HepG2 (cell line): ENCODE data around the gene MTOR. TPM values are rescaled to one million over a fixed set of nuclear protein-coding genes. Genes with fewer than 3 reads are reported as not detected.

ENCODE experiments used
- ATAC-seq: fragments of 200-7000 bp; cut with Tn5 transposase; 3 replicates; pipeline ENCODE4 v1.9.1; 2020; ENCODE audit warnings: mild to moderate bottlenecking, moderate library complexity
- BruUV-seq: library from RNA; stranded (reverse); fragments of 400-500 nt; replicated peaks from 2 replicates; lab custom pipeline; 2021; lab: Mats Ljungman, UMichigan
- CTCF ChIA-PET: fragments of 300-600 bp; formaldehyde crosslinking; extraction: SDS; loops from one replicate; lab custom pipeline; 2021; ENCODE audit warnings: low total read pairs, inconsistent platforms, low intra/inter-chr PET ratio; lab: Yijun Ruan, JAX
- POLR2A ChIA-PET: fragments of 350-600 bp; sonication (Branson Sonifier 250); formaldehyde crosslinking; loops from one replicate; lab custom pipeline; 2020; ENCODE audit warnings: antibody characterized with exemption, inconsistent platforms; lab: Yijun Ruan, JAX
- DNase-seq: peaks from one replicate; pipeline ENCODE4 v3.0.0-alpha.2; 2015; ENCODE audit warnings: low spot score
- FAIRE-seq: peaks from 3 replicates; lab custom pipeline; 2011; peaks lifted over from hg19 to GRCh38; lab: Jason Lieb, UNC
- H2AFZ ChIP-seq: one replicate; pipeline ENCODE4 v1.6.1; 2011; ENCODE audit warnings: low read length, inconsistent platforms
- H3K27ac ChIP-seq: fragments of 300-600 bp; 3 replicates; pipeline ENCODE4 v1.8.0; 2011; ENCODE audit warnings: mixed run types, mild to moderate bottlenecking, mixed read lengths, low read length, inconsistent platforms; ENCODE audit not compliant: insufficient read depth; ENCODE audit errors: extremely low read length
- H3K27me3 ChIP-seq, 2 experiments: fragments of 200-600 bp in 1 of 2; 2 replicates in 1 of 2; 3 replicates in 1 of 2; pipeline versions ENCODE4 v1.6.0 to v1.8.0; 2011; ENCODE audit warnings: low read length in 2 of 2, mild to moderate bottlenecking in 2 of 2, moderate library complexity in 2 of 2, inconsistent platforms in 1 of 2; ENCODE audit not compliant: insufficient read depth in 2 of 2, control insufficient read depth in 1 of 2
- H3K36me3 ChIP-seq, 2 experiments: fragments of 200-600 bp in 1 of 2; replicated peaks in 1 of 2; 2 replicates in 1 of 2; 3 replicates in 1 of 2; pipeline versions ENCODE4 v1.5.1 to v1.8.0; 2011; ENCODE audit warnings: low read length in 2 of 2, inconsistent platforms in 1 of 2; ENCODE audit not compliant: insufficient read depth in 2 of 2, control insufficient read depth in 1 of 2
- H3K4me1 ChIP-seq: 2 replicates; pipeline ENCODE4 v1.5.1; 2012; ENCODE audit warnings: low read length, inconsistent platforms; ENCODE audit not compliant: insufficient read depth
- H3K4me2 ChIP-seq: 2 replicates; pipeline ENCODE4 v1.6.0; 2011; ENCODE audit warnings: low read depth, low read length, inconsistent platforms
- H3K4me3 ChIP-seq, 3 experiments: fragments of 200-600 bp in 1 of 3; sonication (generic), shearing (Covaris generic) in 1 of 3; replicated peaks in 1 of 3; 2 replicates each; pipeline ENCODE4 v1.5.1; 2011 to 2016; ENCODE audit warnings: low read length in 3 of 3, inconsistent platforms in 2 of 3, low read depth in 2 of 3, mild to moderate bottlenecking in 2 of 3, control low read depth in 1 of 3, mixed read lengths in 1 of 3; ENCODE audit not compliant: insufficient read depth in 1 of 3
- H3K79me2 ChIP-seq: one replicate; pipeline ENCODE4 v1.6.1; 2011; ENCODE audit warnings: low read length, inconsistent platforms; ENCODE audit not compliant: insufficient read depth
- H3K9ac ChIP-seq: 2 replicates; pipeline ENCODE4 v1.6.0; 2011; ENCODE audit warnings: mild to moderate bottlenecking, low read depth, low read length, inconsistent platforms; ENCODE audit not compliant: insufficient read depth
- H3K9me3 ChIP-seq: 2 replicates; pipeline ENCODE4 v1.5.1; 2012; ENCODE audit warnings: mild to moderate bottlenecking, low read length
- H4K20me1 ChIP-seq: 2 replicates; pipeline ENCODE4 v1.6.0; 2011; ENCODE audit warnings: inconsistent platforms, mild to moderate bottlenecking, low read length, moderate library complexity; ENCODE audit not compliant: insufficient read depth
- FOXK2 ChIP-seq: fragments of 450-650 bp; IDR thresholded peaks from 2 replicates; pipeline ENCODE4 v1.6.1; 2016
- MIER2 ChIP-seq: IDR thresholded peaks from 2 replicates; pipeline ENCODE4 v1.6.1; 2016; ENCODE audit warnings: missing biosample characterization, missing genetic modification reagents
- POLR2AphosphoS5 ChIP-seq: IDR thresholded peaks from 2 replicates; pipeline ENCODE4 v1.6.1; 2012; ENCODE audit warnings: low read depth, low read length
- SAP130 ChIP-seq: IDR thresholded peaks from 2 replicates; pipeline ENCODE4 v1.6.1; 2016; ENCODE audit warnings: low read depth
- SYNCRIP ChIP-seq: fragments of 200-400 bp; formaldehyde crosslinking; IDR thresholded peaks from 2 replicates; pipeline ENCODE4 v1.6.1; 2018; ENCODE audit warnings: mild to moderate bottlenecking, low read depth, low read length; ENCODE audit not compliant: insufficient read depth
- ZHX1 ChIP-seq: sonication (generic); formaldehyde crosslinking; IDR thresholded peaks from 2 replicates; pipeline ENCODE4 v1.8.1; 2022; ENCODE audit warnings: low read depth, mild to moderate bottlenecking, missing genetic modification reagents
- ZNF543 ChIP-seq: sonication (generic); formaldehyde crosslinking; IDR thresholded peaks from 2 replicates; pipeline ENCODE4 v1.4.0; 2020; ENCODE audit warnings: mild to moderate bottlenecking, missing genetic modification reagents
- WGBS: methylation state at CpG from one replicate; pipeline ENCODE4 v1.1.6; 2017; ENCODE audit warnings: low lambda C conversion rate; 5-methylcytosine and 5-hydroxymethylcytosine counted together
- in situ Hi-C: cut with HindIII; loops from 2 replicates; pipeline ENCODE4 v1.10.0; 2017; ENCODE audit warnings: low pct_unique_long_range_greater_than_20kb; ENCODE audit not compliant: extremely low pct_ligation_motif_present
- intact Hi-C: fragments of 100-400 bp; cut with micrococcal nuclease; formaldehyde crosslinking; loops from one replicate; pipeline ENCODE4 v1.10.0; 2022; ENCODE audit not compliant: unreplicated experiment
- polyA plus RNA-seq, 8 experiments: library from polyadenylated mRNA; depleted of rRNA in 3 of 8; stranded (reverse) in 7 of 8; unstranded in 1 of 8; fragments of >200 nt; fragmentation: Illumina TruSeq in 4 of 8; extraction: Trizol in 4 of 8; gene quantifications; 2 replicates each; pipeline versions ENCODE4 v1.2.1 to v1.2.3, GENCODE V29; 2011 to 2016; ENCODE audit warnings: low read depth in 4 of 8, missing spikeins in 1 of 8, mixed read lengths in 1 of 8; ENCODE audit not compliant: insufficient read depth in 1 of 8
- total RNA-seq, 5 experiments: library from RNA; depleted of rRNA; stranded (reverse); fragments of >200 nt; fragmentation: Illumina TruSeq; extraction: Trizol; gene quantifications; 2 replicates each; pipeline ENCODE4 v1.2.3, GENCODE V29; 2016; ENCODE audit warnings: low read depth in 1 of 5
- TF ChIP-seq, protein P1 (sequence below): sonication (generic); formaldehyde crosslinking; IDR thresholded peaks from 2 replicates; pipeline ENCODE4 v1.4.0; 2020; ENCODE audit warnings: missing genetic modification reagents

The MTOR gene
- total and polyA plus RNA-seq, 2 of the 13 experiments (the other 11 are each of a cell fraction or from before 2014, with no cell fraction given), result 24.6 to 34.6 TPM

- ChIA-PET CTCF (no interaction called here), POLR2A (no interaction called here)
- Histone ChIP-seq H2AFZ (no peak overlapping the region), H4K20me1 (no peaks in the 10 kb centered on the region), H3K27ac (no peak overlapping the region), H3K4me2 (no peak overlapping the region), H3K36me3 (peaks cover 17 to 25% of the 10 kb centered on the region in 2 experiments), H3K9me3 (no peaks in the 10 kb centered on the region), H3K4me1 (peaks cover 19% of the 10 kb centered on the region), H3K4me3 (no peak overlapping the region), H3K9ac (no peak overlapping the region), H3K79me2 (peaks cover 29% of the 10 kb centered on the region), H3K27me3 (no peaks in the 10 kb centered on the region)
- 100% methylated on average over 1 of the region's 1 CpG for WGBS
- no TSS peak for BruUV-seq
- in situ Hi-C loops, result no loop called here
- intact Hi-C loops, result no loop called here
- DNase-seq (no peak), FAIRE-seq (no peak), ATAC-seq (no peak)
- TF ChIP-seq POLR2AphosphoS5 (no peak), SYNCRIP (no peak), SAP130 (CRISPR knock-in tag) (no peak), FOXK2 (no peak), ZHX1 (no peak), ZNF543 (CRISPR knock-in tag) (no peak), MIER2 (CRISPR knock-in tag) (no peak)
- TF ChIP-seq, protein P1, sequence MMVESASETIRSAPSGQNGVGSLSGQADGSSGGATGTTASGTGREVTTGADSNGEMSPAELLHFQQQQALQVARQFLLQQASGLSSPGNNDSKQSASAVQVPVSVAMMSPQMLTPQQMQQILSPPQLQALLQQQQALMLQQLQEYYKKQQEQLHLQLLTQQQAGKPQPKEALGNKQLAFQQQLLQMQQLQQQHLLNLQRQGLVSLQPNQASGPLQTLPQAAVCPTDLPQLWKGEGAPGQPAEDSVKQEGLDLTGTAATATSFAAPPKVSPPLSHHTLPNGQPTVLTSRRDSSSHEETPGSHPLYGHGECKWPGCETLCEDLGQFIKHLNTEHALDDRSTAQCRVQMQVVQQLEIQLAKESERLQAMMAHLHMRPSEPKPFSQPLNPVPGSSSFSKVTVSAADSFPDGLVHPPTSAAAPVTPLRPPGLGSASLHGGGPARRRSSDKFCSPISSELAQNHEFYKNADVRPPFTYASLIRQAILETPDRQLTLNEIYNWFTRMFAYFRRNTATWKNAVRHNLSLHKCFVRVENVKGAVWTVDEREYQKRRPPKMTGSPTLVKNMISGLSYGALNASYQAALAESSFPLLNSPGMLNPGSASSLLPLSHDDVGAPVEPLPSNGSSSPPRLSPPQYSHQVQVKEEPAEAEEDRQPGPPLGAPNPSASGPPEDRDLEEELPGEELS, result no peak
Observed at GRCh38 chr1:11279630-11280029, 17.3 kb upstream of the MTOR start.
